CD4-positive, alpha-beta T cell treated with Interleukin-21 for 1 hour (primary cell): ENCODE measurements around the gene USP21.

ENCODE experiments used
- DNase-seq: peaks from one replicate; pipeline ENCODE4 v3.0.0-alpha.2; 2020

Gene USP21

DNA sequence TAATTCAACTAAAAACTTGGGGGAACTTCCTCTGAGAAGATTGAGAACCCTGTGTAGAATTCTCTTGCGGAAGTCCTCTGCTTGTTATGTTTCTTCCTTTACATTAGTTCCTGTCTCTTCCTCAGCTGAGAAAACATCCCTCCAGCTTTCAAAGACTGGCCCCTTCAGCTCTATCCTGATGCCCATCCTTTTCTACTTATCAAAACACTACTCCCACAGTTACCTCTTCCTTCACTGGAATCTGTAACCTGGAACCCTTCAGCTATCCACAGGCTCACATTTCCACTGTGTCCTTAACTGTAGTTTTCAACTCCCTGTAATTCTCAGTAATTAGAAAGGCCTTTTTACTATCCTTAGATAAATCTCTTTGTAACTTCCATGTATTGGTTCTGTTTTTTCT lies 20.9 kb upstream of the USP21 start:
- DNase-seq: no peak

DNA sequence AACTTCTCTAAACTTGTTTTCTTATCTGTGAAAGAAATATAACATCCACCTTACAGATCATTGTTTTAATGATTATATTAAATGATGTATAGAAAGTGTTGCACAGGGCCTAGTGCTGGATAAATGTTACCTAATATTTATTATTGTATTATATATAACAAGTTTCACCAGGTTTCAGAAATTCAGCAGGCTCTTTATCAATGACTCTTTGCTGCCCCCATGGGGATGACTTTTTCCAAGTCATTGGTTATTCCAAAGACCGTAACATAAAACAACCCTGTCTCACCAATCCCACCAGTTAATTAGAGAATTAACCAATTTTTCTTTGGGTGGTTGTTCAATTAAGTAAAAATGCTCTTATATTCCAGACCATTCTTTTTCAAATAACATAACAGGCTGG lies 19.5 kb upstream of the USP21 start:
- DNase-seq: peak; percentile 67

DNA sequence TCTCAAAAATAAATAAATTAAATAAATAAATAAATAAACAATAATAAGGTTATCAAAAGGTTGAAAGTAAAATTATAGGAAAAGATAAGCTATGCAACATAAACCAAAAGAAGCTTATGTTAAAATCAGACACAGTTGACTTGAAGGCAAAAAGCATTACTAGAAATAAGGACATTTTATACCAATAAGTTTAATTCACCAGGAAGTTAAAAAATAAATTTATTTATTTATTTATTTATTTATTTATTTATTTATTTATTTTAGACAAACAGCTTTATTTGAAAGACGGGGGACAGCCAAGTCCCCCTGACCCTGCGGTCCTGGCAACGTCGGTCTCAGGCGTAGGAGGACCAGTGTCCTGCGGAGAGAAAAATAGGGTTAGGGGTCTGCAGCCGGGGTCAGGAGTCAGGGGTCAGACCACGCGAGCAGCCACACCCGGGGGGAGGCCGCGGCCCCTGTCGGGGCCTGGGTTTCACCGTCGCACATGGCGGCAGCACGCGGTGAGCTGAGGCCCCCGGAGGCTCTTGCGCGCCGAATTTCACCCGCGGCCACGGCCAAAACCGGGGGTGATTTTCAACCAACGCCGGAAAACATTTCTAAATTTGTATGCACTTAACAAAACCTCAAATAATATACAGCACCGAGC lies 18.4 kb upstream of the USP21 start:
- no peak for DNase-seq

DNA sequence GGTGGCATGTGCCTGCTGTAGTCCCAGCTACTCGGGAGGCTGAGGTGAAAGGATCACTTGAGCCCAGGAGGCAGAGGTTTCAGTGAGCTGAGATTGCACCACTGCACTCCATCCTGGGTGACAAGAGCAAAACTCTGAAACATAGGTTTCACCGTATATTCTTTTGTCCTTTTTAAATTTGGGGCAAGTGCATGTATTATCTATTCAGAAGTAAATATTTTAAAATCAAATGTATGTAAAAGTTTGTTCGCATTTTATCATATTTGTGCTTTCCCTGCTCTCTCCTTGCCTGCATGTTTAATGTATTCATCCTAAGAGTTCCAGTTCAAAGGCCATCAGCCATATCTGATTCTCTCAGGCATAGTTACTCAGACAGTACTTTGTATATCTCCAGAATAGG lies 13.5 kb upstream of the USP21 start:
- DNase-seq: no peak

DNA sequence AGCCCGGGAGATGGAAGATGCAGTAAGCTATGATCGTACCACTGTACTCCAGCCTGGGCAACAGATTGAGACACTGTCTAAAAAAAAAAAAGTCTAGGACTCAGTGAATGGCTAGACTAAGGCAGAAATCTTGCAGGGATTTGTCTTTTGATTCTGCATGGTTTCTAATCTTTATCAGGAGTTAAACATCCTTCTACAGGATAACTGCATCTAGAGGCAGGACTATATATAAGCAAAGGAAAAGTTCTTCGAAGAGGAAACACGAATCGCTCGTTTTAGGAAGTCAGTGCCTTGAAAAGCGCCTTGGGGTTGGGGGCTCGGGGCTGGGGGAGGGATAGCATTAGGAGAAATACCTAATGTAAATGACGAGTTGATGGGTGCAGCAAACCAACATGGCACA lies 6.1 kb upstream of the USP21 start:
- DNase-seq: no peak

DNA sequence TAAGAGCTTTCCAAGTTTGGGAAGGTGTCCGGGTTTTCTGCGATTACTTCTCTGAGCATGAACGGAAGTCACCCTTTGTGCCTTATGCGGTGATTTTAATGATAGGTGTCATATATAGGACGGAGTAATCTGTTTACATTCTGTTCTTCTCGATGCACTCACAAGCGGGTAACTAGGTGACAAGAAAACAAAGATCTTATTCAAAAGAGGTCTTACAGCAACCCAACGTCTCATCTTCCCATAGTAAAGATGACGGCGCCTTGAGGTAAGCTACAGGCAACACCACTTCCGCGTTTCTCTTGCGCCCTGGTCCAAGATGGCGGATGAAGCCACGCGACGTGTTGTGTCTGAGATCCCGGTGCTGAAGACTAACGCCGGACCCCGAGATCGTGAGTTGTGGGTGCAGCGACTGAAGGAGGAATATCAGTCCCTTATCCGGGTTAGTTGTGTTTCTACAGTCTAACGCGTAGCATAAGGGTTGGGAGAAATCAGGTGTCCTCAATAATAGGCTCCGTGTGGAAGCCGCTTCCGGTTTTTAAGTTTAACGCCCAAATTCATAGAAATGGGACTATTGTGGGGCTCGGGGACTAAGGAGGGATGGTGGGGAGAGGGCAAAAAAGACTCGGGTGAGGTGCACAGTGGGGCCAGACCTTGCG lies 5.5 kb upstream of the USP21 start, which contains the start of gene UFC1:
Gene UFC1, plus strand, starts transcription at position 297 of the 656 bp plus-strand sequence. Its CDS starts 20 bp downstream, at position 317.
- DNase-seq: peak; percentile 92

DNA sequence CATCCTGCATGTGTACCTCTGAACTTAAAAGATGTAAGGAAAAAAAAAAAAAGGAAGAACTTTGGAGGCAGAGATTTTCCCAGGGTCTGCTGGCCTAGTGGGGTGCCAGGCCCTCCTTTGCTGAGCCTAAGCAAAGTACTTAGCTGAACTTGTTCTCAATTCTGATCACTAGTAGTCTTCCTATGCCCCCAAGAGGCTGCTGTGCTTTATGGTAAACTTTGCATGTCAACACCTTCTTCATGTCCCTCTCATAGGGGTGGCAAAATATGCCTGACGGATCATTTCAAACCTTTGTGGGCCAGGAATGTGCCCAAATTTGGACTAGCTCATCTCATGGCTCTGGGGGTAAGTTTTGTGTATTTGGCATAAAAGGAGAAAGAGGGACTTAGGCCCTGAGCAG lies 1.4 kb upstream of the USP21 start:
- no peak for DNase-seq

DNA sequence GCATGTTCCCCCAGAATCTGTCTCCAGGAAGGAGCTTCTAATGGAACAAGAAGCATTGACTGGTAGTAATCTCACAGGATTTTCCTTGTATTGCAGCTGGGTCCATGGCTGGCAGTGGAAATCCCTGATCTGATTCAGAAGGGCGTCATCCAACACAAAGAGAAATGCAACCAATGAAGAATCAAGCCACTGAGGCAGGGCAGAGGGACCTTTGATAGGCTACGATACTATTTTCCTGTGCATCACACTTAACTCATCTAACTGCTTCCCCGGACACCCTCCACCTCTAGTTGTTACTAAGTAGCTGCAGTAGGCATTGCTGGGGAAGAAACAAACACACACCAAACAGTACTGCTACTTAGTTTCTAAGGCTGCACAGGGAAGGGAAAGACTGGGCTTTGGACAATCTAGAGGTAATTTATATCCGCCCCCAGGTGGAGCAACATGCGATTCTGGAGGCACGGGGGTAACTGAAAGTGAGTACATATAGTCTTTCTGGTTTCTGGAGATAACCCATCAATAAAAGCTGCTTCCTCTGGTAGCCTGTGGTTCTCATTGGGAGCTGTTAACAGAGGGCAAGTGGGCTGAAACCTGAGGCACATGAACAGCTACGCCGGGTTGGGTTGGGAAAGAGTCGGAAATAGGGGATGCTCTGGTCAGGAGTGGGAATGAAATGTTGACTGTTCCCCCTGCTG lies 837 bp upstream of the USP21 start:
- DNase-seq: no peak

DNA sequence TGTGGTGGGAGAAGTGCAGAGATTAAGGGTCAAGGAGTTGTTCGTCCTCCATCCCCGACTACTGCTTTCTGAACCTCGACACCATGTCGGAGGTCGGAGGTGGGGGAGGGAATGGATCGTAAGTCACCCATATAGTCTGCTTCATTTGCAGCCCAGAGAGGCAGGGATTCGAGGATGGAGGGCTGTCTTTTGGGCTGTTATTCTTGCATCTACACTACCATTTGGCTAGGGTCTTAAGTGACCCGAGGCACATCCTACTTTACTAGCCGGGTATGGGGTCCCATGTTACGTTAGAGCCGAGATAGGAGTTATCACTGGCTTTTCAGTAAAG lies 578 bp downstream of the USP21 start:
- no peak for DNase-seq

DNA sequence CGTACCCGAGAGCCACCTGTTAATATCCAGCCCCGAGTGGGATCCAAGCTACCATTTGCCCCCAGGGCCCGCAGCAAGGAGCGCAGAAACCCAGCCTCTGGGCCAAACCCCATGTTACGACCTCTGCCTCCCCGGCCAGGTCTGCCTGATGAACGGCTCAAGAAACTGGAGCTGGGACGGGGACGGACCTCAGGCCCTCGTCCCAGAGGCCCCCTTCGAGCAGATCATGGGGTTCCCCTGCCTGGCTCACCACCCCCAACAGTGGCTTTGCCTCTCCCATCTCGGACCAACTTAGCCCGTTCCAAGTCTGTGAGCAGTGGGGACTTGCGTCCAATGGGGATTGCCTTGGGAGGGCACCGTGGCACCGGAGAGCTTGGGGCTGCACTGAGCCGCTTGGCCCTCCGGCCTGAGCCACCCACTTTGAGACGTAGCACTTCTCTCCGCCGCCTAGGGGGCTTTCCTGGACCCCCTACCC lies 1.4 kb downstream of the USP21 start:
- DNase-seq: no peak

DNA sequence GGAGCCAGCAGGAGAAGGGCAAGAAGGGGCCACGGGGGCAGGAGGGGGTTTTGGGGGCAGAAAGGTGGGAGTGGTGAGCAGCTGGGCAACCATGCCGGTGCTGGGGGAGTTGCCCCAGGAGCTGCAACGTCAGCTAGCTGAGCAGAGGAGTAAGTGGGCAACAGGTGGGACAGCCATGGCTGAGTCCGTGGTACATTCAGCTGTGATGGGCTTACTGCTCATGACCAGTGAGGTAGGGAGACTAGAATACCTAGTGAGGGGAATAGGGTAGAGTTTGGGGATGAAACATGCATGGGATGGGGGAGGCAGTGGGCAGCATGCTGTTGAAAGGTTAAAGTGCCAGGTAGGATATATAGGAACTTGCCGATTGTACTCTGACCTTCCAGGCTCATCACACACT lies 2.4 kb downstream of the USP21 start:
- no peak for DNase-seq

DNA sequence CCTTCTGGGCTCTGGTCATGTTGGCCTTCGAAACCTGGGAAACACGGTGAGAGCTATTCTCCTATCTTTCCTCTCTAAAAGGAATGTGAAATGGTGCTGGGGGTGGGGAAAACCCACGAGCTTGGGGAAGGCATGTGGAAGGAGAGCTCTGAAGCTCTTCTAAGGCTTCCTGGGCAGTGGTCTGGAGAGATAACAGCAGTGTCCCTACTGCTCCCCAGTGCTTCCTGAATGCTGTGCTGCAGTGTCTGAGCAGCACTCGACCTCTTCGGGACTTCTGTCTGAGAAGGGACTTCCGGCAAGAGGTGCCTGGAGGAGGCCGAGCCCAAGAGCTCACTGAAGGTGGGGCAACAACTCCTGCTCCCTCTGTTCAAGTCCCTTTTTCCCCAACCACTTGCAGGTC lies 2.8 kb downstream of the USP21 start:
- no peak for DNase-seq

DNA sequence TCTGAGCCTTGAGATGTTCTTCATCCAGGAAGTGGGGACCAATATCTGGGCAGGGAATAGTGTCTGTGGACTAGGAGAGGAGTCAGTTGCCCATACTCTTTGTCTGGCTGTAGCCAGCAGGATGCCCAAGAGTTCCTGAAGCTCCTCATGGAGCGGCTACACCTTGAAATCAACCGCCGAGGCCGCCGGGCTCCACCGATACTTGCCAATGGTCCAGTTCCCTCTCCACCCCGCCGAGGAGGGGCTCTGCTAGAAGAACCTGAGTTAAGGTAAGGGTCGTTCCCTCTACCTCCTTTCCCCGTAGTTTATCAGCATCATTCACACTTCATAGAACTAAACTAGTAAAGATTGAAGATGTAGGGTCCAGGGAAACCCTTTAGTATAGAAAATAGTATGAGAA lies 3.5 kb downstream of the USP21 start:
- DNase-seq: no peak

DNA sequence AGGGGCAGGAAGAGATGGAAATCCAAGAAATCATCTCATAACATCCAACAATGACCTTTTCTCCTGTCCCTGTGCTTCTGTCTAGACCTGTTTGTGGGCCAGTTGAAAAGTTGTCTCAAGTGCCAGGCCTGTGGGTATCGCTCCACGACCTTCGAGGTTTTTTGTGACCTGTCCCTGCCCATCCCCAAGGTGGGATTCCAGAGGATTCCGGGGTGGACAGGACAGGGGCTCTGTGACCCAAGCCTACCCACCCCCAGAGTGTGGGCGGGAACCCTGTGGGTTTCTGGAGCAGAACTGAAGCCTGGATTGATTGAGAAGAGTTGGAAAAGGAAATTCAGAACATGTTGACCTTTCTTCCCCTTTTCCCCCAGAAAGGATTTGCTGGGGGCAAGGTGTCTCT lies 4.5 kb downstream of the USP21 start:
- DNase-seq: no peak

DNA sequence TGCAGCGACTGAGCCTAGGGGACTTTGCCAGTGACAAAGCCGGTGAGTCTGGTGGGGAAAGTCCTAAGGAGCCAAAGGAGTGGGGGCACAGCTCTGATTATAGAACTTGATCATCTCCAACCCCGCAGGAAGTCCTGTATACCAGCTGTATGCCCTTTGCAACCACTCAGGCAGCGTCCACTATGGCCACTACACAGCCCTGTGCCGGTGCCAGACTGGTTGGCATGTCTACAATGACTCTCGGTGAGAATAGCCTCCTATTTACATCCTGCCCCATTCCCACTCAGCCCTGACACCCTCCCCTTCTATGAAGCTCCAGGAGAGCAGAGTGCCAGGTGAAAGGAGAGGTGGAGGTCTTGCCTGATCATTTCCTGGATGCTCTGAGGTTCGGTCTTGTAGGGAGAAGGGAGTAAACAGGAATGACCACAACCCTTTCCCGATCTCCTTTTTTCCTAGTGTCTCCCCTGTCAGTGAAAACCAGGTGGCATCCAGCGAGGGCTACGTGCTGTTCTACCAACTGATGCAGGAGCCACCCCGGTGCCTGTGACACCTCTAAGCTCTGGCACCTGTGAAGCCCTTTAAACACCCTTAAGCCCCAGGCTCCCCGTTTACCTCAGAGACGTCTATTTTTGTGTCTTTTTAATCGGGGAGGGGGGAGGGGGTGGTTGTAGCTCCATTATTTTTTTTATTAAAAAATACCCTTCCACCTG lies 5.8 kb downstream of the USP21 start:
- DNase-seq: no peak

DNA sequence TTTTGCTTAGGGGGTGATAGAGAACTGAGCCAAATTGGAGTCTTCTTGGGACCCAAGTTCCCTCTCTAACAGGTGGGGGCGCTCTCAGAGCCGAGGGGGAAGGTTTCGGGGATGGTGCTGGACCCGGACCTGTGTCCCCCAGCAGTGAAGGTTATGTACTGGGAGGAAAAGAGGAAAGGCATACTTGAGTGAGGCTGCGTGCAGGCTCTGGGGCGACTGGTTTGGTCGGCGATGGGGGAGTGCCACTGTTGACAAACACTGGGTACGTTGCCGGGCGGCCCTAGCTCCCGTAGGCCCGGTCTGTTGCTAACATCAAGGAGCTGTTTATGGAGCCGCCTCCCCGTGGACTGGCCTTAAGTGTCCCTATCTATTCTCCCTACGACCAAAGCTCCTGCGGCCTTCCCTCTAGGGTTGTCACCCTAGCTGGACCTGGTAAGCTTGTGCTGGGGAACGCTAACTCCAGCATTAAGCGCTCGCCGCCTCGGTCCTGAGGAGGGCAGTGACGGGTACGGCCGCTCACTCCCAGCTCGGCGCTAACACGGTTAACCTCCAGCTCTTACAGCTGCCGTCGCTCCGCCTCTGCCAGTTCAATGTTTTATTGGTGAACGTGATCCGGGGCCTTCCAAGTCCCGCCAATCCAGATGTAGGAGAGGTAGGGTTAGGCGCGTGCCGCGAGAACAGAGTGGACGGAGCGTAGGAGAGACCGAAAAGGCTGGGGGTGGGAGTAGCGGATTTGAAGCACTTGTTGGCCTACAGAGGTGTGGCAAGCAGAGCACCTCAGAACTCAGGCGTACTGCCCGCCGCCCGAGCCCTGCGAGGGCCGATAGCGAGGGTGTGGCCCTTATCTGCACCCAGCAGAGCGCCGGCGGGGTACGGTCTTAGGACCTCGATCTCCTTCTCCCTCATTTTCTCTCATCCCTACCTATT lies 6.7 kb downstream of the USP21 start, which contains the start of gene PPOX:
Gene PPOX, plus strand, starts transcription at position 685 of the 927 bp plus-strand sequence. CDS start 422 bp downstream, outside the sequence.
- peak; percentile 97 for DNase-seq

DNA sequence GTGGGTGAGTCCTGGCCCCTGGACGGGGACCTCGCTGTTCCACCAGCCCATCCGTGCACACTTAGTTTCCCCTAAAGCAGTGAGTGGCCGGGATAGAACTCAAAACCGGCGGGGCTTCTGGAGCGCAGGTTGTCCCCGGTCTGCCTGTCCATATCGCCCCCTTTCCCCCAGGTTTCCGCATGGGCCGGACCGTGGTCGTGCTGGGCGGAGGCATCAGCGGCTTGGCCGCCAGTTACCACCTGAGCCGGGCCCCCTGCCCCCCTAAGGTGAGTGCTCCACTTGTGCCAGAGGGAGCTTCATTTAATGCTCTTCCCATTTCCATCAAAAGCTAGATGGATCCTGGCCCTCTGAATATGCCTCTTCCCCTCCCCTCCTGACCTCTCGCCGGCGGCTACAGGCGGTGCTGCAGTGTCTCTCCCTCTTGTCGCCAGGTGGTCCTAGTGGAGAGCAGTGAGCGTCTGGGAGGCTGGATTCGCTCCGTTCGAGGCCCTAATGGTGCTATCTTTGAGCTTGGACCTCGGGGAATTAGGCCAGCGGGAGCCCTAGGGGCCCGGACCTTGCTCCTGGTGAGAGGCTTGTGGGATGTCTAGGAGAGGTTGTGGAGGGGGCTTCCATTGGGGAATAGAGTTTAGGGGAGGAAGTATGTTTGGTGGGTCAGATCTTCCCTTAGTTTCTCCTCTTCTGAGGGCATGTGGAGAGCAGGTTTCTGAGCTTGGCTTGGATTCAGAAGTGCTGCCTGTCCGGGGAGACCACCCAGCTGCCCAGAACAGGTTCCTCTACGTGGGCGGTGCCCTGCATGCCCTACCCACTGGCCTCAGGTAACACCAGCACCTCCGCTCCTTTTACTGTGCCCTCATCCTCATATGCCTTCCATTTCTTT lies 7.6 kb downstream of the USP21 start:
- no peak for DNase-seq

DNA sequence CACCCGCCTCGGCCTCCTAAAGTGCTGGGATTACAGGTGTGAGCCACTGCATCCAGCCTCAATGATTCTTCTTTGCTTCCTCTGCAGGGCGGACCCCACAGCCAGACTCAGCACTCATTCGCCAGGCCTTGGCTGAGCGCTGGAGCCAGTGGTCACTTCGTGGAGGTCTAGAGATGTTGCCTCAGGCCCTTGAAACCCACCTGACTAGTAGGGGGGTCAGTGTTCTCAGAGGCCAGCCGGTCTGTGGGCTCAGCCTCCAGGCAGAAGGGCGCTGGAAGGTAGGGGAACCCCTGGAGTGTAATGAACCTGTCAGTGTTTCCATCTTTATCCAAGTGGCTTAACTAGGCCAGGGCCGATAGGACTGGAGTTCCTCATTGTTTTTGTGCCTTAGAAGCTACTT lies 9.6 kb downstream of the USP21 start:
- no peak for DNase-seq

DNA sequence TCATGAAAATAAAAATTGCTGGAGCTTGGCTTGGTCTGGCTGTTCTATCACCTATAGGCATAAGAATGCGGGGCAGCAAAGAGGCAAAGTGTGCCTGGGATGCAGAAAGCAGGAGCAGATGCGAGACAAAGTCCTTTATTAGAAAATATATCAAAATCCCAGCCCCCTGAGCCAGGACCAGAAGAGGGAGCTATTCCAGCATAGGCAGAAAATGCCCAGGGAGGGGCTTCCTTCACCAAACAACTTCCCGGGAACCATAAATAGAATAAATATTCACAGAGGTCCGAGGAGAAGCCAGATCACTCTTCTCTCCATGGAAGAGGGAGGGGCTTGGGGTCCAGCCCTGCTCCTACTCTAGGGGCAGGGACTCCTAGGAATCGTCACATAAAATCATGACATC lies 11.9 kb downstream of the USP21 start:
- DNase-seq: no peak

DNA sequence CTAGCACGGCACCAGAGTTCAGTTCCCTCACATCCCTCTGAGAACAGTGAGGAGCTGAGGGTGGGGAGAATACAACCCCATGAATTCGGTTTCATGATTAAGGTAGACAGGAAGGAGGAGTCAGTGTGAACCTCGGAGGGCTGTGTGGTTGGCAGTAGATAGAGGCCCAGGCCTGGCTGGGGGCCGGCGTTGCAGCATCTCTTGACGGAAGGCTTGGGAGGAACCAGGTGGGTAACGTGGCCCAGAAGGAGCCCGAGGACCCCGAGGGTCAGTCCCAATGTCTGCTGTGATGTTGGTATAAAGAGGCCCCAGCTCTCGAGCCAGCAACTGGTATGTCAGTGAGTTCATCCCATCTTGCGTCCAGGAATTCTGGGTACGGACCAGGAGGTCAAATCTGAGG lies 12.4 kb downstream of the USP21 start:
- no peak for DNase-seq

DNA sequence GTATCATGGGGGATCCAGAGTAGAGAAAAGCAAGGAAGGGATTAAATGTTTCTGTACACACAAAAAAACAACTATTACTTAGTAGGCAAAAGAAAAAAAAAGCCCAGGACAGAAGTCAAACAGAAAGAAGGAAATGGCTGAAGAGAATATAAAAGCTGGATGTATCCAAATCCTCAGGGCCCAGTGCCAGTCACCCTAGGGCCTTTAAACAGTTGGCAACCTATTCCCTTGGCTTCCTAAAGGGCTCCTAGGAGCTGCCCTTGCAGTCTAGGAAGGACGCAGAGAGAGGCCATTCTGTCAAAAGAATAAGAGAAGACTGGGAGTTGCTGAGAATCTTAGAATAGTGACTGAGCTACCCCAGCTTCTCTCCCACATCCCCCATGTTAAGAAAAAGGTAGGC lies 13.0 kb downstream of the USP21 start:
- no peak for DNase-seq
